H1 (cell line): ENCODE results near the gene FAM193B. TPM values are rescaled to one million over a fixed set of nuclear protein-coding genes. Genes with fewer than 3 reads are reported as not detected.

Experiments used
- HDAC6 ChIP-seq: IDR thresholded peaks from one replicate; pipeline ENCODE4 v1.7.1; 2012; ENCODE audit warnings: low read depth, mild to moderate bottlenecking, inconsistent platforms, low read length, moderate library complexity
- JUND ChIP-seq: IDR thresholded peaks from 2 replicates; pipeline ENCODE4 v1.6.1; 2011; ENCODE audit warnings: mild to moderate bottlenecking, improper control_type of control experiment, low read length
- KDM5A ChIP-seq: fragments of 200-600 bp; IDR thresholded peaks from 2 replicates; pipeline ENCODE4 v1.7.1; 2012; ENCODE audit warnings: mild to moderate bottlenecking, low read length, inconsistent platforms, mixed read lengths
- PHF8 ChIP-seq: fragments of 200-600 bp; sonication (generic); conservative IDR thresholded peaks from 2 replicates; pipeline ENCODE4 v1.7.1; 2012; ENCODE audit warnings: low read depth, mild to moderate bottlenecking, inconsistent platforms, low read length, moderate library complexity
- POLR2AphosphoS5 ChIP-seq: IDR thresholded peaks from 2 replicates; pipeline ENCODE4 v1.6.1; 2011; ENCODE audit warnings: low read depth, low read length
- SIX5 ChIP-seq: IDR thresholded peaks from 2 replicates; pipeline ENCODE4 v1.6.1; 2011; ENCODE audit warnings: mild to moderate bottlenecking, low read depth, low read length
- YY1 ChIP-seq: IDR thresholded peaks from 2 replicates; pipeline ENCODE4 v1.6.1; 2011; ENCODE audit warnings: low read depth, mild to moderate bottlenecking, low read length
- polyA plus RNA-seq, 7 experiments: library from polyadenylated mRNA; depleted of rRNA in 3 of 7; stranded (reverse) in 5 of 7; unstranded in 2 of 7; fragments of >200 nt in 5 of 7; fragments of 200-250 nt in 2 of 7; gene quantifications; 1 replicate in 5 of 7; 2 replicates in 1 of 7; 4 replicates in 1 of 7; pipeline versions ENCODE4 v1.2.1 to v1.2.3, GENCODE V29; 2011 to 2013; ENCODE audit warnings: missing spikeins in 2 of 7, mixed read lengths in 2 of 7
- total RNA-seq: library from RNA; stranded (reverse); fragmentation: NEBNext Ultra II Directional; extraction: Animal tissue kit (Norgen Biotek cat#: 25700); gene quantifications from 2 replicates; pipeline ENCODE4 v1.2.1, GENCODE V29; 2021
- TF ChIP-seq, protein P1 (sequence below): fragments of 300-600 bp; sonication (generic); IDR thresholded peaks from 2 replicates; pipeline ENCODE4 v1.7.1; 2012; ENCODE audit warnings: low read length, moderate library complexity, mild to moderate bottlenecking, inconsistent platforms; ENCODE audit not compliant: insufficient replicate concordance
- TF ChIP-seq, protein P2 (sequence below): IDR thresholded peaks from 2 replicates; pipeline ENCODE4 v1.6.1; 2011; ENCODE audit warnings: low read depth, mild to moderate bottlenecking, low read length; ENCODE audit not compliant: insufficient read depth

The FAM193B gene
- total and polyA plus RNA-seq, 2 of the 8 experiments (the other 6 are each of a cell fraction or from before 2014, with no cell fraction given): 49.9 to 69.8 TPM

DNA sequence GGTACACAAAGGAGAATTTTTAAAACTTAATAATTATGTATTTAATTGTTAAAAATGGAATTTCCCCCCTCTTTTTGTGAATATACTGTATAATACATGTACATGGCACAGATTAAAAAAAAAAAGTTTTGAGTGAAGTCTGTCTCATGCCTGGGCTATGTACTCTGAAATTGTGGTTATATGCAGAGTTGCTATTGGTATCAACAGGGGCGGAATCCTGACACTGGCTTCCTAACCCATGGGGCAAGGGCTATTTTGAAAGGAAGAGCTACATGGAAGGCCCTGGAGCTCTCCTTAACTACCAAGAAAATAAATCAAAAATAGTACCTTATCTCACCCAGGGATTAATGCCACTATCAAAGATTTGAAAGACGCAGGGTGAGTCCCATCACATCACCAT lies 865 bp upstream of the FAM193B start (continued):
- TF ChIP-seq, protein P1, sequence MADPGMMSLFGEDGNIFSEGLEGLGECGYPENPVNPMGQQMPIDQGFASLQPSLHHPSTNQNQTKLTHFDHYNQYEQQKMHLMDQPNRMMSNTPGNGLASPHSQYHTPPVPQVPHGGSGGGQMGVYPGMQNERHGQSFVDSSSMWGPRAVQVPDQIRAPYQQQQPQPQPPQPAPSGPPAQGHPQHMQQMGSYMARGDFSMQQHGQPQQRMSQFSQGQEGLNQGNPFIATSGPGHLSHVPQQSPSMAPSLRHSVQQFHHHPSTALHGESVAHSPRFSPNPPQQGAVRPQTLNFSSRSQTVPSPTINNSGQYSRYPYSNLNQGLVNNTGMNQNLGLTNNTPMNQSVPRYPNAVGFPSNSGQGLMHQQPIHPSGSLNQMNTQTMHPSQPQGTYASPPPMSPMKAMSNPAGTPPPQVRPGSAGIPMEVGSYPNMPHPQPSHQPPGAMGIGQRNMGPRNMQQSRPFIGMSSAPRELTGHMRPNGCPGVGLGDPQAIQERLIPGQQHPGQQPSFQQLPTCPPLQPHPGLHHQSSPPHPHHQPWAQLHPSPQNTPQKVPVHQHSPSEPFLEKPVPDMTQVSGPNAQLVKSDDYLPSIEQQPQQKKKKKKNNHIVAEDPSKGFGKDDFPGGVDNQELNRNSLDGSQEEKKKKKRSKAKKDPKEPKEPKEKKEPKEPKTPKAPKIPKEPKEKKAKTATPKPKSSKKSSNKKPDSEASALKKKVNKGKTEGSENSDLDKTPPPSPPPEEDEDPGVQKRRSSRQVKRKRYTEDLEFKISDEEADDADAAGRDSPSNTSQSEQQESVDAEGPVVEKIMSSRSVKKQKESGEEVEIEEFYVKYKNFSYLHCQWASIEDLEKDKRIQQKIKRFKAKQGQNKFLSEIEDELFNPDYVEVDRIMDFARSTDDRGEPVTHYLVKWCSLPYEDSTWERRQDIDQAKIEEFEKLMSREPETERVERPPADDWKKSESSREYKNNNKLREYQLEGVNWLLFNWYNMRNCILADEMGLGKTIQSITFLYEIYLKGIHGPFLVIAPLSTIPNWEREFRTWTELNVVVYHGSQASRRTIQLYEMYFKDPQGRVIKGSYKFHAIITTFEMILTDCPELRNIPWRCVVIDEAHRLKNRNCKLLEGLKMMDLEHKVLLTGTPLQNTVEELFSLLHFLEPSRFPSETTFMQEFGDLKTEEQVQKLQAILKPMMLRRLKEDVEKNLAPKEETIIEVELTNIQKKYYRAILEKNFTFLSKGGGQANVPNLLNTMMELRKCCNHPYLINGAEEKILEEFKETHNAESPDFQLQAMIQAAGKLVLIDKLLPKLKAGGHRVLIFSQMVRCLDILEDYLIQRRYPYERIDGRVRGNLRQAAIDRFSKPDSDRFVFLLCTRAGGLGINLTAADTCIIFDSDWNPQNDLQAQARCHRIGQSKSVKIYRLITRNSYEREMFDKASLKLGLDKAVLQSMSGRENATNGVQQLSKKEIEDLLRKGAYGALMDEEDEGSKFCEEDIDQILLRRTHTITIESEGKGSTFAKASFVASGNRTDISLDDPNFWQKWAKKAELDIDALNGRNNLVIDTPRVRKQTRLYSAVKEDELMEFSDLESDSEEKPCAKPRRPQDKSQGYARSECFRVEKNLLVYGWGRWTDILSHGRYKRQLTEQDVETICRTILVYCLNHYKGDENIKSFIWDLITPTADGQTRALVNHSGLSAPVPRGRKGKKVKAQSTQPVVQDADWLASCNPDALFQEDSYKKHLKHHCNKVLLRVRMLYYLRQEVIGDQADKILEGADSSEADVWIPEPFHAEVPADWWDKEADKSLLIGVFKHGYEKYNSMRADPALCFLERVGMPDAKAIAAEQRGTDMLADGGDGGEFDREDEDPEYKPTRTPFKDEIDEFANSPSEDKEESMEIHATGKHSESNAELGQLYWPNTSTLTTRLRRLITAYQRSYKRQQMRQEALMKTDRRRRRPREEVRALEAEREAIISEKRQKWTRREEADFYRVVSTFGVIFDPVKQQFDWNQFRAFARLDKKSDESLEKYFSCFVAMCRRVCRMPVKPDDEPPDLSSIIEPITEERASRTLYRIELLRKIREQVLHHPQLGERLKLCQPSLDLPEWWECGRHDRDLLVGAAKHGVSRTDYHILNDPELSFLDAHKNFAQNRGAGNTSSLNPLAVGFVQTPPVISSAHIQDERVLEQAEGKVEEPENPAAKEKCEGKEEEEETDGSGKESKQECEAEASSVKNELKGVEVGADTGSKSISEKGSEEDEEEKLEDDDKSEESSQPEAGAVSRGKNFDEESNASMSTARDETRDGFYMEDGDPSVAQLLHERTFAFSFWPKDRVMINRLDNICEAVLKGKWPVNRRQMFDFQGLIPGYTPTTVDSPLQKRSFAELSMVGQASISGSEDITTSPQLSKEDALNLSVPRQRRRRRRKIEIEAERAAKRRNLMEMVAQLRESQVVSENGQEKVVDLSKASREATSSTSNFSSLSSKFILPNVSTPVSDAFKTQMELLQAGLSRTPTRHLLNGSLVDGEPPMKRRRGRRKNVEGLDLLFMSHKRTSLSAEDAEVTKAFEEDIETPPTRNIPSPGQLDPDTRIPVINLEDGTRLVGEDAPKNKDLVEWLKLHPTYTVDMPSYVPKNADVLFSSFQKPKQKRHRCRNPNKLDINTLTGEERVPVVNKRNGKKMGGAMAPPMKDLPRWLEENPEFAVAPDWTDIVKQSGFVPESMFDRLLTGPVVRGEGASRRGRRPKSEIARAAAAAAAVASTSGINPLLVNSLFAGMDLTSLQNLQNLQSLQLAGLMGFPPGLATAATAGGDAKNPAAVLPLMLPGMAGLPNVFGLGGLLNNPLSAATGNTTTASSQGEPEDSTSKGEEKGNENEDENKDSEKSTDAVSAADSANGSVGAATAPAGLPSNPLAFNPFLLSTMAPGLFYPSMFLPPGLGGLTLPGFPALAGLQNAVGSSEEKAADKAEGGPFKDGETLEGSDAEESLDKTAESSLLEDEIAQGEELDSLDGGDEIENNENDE: no peak
- no peak for TF ChIP-seq JUND
- no peak for TF ChIP-seq SIX5
- no peak for TF ChIP-seq HDAC6
- TF ChIP-seq POLR2AphosphoS5: no peak
- TF ChIP-seq, protein P2, sequence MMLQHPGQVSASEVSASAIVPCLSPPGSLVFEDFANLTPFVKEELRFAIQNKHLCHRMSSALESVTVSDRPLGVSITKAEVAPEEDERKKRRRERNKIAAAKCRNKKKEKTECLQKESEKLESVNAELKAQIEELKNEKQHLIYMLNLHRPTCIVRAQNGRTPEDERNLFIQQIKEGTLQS: no peak
- no peak for TF ChIP-seq KDM5A
- TF ChIP-seq PHF8: no peak
- TF ChIP-seq YY1: no peak
